Stimulated activated CD8-positive, alpha-beta memory T cell treated with anti-CD3 and anti-CD28 coated beads, Interleukin-12 subunit alpha, Interleukin-12 subunit beta, amount 100 ng/mL, for 4 hours (primary cell): Measurements from ENCODE around the gene KIRREL1.

Experiments
- DNase-seq: peaks from one replicate; pipeline ENCODE4 v3.0.0-alpha.2; 2020; ENCODE audit warnings: low read depth

KIRREL1 gene

DNA sequence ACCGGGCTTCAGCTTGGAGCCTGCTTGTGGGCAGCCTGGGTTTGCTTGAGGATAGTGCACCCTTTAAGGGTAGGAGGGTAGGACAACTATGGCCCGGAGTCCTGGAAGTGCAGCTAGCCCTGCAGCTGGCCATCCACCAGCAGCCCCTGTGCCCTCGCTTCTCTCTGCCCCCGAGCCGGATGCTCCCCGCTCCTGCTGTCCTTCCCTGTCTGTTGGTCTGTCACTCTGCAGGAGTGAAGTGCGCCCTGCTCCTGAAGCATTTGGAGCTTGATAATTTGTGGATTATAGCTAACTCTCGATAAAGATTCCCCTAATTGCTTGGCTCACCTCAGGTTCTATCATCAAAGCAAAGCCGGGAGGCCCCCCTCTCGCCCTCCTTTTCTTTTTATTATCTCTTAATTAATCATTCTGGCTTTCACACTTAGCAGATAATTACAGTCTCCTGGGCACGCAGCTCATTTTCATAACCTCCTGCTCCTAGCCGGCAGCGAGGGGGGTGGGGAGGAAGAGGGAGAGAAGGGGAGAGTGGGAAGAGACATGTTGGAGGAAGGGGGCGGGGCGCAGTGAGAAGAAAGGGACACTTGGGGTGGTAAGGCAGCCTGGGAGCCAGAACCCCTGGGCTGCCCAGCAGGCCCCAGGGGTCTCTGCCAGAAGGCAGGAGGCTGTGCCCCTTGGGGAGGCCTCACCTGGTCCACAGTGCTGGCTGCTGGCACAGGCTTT lies 14.4 kb downstream of the KIRREL1 start:
- DNase-seq = no peak

DNA sequence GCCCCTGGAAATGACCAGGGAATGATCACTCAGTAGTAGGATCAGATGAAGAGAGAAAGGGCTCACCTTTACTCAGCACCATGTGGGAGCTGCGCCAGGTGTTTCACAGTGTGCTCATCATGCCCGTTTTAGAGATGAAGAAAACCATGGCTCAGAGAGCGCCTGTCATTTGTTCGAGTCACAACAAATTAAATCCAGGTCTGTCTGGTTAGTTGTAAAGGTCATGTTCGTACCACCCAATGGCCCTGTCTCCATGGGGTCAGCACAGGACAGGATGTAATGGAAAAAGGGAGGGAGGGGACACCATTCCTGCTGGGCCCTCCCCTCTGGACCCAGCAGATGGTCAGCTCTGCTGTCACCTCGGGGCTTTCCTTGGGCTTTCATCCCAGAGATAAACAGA lies 15.2 kb downstream of the KIRREL1 start:
- no peak for DNase-seq

DNA sequence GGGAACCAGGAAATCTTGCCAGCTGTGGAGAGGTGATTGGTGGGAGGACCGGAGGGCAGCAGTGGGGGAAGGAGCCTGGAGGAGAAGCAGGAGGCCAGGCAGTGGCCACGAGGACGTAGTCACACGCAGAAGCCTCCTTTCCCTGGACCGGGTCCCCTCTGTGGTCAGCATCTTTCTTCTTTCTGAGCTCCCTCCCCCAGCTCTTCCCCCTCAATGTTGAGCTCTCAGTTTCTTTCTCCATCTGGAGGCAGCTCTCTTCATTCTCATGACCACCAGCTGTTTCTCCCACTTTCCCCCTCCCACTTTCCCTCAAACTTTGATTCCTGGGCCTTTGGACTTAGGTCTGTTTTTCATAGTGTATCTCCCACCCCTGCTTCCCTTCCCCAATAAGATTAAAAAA lies 18.3 kb downstream of the KIRREL1 start:
- no peak for DNase-seq

DNA sequence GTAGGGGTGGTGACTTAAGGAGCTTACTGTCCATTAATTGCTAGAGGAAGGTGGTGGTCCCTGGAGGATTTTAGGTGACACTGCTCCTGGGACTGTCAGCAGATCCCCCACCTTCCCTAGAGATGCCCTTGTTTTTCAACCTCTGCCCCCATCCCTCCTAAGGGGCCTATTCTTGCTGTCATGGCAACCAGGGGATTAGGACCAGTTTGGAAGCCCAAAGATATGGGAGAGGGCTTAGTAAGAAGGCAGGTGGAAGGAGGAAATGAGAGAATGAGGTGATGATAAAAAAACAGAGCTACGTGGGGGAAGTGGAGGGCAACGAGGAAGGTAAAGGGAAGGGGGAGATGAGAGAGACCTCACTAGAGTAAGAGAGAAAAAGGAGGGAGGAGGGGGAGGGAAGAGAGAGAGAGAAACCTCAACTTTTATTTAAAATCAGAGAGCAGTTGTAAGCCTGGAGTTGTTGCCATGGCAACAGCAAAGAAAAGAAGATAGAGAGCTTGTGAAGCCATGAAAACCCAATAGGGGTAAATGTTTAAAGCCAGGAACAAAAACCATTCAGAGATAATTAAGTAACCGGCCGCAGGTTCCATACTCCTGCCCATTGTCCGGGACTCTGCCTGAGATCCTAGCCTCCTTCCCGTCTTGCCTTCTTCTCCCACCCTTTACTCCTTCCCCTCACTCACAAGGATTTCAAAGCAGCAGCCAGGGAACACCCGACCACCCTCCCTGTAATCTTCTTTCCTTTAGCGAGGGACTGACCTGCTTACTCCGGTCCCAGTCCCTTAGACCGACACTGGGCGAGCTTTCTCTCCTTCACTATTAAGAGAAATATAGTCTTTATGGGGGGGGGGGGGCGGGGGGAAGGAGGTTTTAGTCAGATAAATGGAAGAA lies 20.6 kb downstream of the KIRREL1 start:
- DNase-seq = no peak

DNA sequence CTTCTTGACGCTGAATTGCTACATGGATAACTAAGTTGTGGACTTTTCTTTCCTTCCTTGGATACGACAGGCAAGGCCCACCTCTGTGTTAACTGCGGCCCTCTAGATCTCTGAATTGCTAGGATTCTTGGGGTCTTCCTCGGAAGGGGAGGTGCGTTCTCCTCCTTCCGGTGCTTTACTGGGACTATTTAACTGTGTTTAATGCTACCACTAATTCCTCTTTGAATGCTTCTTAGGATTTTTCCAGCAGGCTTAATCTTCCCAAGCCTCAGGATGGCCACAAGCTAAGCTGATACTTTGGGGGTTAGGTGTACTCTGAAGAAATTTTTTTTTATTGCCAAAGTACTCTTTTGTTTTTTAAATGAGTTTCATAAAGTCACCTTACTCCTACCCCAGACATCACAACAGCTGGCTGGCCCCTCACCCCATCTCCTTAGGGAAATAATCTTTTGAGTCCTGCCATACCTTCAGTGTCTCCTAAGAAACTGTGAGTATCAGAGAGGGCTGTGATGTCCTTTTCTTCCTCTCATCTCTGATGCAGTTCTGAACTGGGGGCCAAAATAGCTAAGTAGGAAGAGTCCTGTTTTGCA lies 21.4 kb downstream of the KIRREL1 start:
- no peak for DNase-seq

DNA sequence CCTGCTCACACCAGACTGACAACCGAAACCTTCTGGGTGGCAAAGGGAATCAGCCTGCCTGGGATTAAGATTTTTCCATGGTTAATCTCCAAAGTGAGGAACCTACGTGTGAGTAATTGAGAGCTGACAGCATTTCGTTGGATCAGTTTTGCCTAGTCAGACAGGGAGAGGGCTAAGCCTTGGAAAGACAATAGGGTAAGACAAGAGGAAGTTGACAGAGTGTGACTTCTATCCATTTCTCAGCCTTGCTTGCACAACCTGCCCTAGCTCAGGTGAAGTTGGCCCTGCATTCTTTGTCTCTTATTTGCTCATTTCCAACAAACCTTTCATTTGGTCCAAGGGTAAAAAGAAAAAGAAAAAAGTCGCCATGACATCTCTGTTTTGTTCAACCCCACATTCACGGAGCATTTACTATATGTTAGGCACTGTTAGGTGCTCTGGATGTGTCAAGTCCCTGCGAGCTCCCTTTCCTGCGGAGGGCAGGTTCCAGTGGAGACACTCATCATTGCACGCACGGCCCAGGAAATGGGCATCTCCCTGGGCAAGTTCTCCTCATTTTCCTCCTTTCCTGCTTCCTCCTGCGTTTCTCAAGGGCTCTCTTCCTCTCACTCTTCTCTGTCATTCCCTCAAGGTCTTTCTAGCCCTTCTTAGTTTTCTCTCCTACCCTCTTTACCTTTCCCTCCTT lies 23.3 kb downstream of the KIRREL1 start:
- no peak for DNase-seq

DNA sequence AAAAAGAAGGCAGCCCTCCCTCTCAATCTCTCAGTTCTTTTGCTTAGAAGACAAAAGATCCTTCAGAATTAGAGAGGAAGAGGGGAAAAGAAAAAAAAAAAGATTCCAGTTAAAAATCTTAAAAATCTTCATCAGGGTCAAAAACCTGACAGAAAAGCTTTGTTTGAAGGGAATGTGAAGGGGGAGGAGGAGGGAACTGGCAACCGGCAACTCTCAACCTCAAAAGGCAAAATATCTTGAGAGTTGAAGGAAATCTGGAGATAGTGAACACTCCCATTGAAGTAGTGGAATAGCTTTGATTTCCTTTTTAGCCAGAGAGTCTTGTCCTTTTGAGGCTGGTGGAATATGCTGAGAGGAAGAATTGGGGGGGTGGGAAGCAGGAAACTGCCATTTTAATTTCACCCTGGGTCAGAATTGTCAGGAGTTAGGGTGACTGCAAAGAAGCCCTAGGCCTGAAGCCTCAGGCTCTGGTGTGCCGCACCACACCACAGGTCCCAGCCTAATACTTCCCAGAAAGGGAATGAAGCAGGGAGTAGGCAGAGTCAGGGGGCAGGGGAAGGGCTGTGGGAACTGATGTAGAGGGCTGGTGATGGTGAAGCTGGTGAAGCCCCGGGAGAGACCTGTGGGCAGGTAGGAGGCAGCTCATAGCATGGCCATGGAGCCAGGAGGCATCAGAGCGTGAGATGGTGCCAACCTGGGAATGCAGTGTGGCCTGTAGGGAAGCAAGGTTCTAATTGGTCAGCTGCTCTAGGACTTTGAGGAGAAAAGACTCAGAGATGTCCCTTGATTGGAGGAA lies 24.6 kb downstream of the KIRREL1 start:
- no peak for DNase-seq

DNA sequence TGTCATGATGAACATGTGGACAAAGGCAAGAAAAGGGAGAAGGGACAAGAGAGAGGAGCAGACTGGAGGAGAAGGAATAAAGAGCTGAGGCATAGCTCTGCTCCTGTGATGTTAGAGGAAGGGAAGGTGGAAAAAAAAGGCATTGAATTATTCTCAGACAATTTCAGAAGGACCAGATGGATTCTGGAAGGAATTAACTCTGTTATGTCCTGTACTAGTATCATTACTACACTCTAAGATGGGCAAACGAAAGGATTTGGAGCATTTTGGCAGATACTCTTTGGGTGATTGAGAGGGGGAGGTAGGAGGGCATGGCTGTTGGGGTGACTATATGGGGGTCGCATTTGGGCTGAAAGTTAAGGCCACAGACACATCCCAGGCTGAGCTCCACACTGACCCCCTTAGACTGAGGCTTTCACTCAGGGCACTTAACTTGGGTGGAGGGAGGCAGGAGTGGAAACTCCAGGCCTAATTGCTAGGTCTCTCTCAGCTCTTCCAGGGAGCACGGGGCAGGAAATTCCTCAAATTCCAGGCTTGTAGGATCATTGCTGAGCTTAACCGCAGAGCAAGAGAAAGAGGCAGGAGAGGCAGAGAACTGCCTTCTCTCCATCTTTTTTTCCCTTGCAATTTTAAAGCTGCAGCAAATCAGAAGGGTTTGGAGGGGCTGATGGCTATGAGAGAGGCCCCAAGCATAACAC lies 25.9 kb downstream of the KIRREL1 start:
- no peak for DNase-seq

DNA sequence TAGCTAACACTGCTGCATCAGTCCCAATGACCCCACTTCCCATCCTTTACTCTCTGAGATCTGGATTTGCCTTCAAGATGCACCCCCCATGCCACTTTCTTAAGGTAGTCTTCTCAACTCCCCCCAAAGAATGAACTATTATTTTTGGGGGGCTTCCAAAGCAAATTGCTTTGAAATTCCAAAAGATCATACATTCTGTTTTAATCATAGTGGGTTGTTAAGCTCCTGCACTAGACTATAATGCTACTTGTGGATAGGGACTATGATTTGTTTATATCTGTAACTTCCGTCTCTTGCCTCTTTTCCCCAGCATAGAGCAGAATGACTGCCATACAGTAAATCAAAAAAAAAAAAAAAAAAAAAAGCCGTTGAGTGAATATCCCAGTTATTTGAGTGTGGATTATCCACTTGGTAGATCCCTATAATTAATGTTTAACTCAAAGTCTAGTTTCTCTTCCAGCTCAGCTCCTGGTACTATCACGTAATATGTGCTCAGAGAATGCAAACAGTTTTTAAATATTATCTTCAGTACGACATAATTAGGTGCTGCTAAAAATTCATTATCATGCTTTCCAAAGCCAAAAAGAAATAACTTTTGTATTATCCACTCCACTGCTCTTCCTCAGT lies 26.9 kb downstream of the KIRREL1 start:
- no peak for DNase-seq

DNA sequence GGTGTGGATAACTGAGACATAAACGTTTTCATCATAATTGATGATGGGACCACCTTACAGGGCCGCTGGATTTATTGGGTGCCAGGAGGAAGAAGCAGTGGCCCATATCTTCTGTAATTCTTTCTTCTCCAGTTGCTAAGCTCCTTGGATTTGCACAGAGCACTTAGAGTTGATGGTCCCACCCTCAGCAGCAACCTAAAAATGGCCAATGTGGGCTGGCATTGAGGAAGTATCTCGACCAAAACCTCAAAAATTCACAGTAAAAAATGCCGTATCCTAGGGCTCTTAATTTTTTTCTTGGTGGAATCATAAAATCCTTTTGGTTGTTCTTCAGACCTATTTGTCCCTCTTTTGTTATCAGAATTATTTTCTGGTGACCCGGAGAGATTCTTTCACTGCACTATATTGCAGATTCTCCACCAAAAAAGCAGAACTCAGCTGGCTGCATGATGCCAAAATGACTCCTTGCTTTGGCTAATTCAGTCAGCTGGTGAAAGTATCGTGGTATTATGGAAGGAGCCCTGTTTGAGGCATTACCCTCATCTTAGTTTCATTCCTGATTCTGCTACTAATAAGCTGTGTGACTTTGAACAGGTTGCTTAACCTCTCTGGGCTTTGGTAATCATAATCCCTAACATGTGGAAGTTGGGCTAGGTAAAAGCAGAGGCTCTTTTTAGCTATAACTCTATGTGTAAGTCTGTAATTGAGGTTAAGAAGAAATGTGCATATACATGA lies 27.6 kb downstream of the KIRREL1 start:
- DNase-seq = no peak

DNA sequence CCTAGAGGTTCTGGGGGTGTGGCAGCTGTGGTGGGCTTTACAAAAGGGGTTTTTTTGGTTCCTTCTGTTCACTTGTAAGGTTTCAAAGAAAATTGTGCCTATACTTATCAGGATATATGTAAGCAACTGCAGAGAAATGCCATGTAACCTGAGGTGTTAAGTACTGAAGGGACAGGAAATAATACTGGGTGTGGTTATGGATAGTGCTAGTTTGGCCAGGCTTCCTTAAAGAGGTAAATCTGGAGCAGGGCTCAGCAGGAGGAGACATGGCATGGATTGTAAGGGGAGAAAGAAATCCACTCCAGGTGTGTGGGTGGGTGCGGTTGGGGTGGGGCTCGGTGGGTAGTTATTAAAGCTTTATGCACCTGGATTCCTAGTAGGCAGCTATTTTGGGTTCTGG lies 28.3 kb downstream of the KIRREL1 start:
- DNase-seq = no peak

DNA sequence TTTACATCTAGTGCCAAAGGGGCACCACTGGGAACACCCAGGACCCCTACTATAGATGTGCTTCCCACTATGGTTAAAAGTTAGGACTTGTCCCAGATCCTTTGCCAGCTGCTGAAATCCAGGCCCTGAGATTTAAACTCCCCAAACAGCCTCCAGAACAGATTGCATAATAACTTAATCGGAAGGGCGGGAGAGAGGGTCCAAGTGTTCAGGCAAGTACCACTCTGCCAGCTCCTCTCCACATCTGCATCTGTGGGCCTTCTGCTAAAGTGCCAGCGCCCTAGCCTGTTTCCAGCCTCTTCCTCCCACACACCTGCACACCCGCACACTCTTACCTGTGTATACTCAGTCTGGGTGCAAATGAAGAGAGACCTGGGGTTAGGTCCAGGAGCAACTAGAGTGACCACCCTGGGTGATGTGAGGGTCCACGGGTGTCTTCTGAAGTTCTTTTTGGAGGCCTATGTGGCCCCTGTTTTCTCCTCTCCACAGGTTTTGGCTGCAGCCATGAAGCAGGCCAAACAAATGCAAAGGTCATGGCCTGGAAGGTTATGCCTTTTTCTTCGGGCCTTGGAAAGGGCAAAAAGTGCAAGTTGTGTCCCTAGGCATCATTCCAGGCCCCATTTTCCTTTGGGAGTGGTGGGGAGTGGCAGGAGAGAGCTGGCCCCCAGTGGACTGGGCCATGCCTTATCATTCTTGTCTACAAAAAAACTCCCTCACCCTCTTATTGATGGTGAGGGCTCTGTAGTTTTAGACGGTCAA lies 29.3 kb downstream of the KIRREL1 start:
- DNase-seq = no peak

DNA sequence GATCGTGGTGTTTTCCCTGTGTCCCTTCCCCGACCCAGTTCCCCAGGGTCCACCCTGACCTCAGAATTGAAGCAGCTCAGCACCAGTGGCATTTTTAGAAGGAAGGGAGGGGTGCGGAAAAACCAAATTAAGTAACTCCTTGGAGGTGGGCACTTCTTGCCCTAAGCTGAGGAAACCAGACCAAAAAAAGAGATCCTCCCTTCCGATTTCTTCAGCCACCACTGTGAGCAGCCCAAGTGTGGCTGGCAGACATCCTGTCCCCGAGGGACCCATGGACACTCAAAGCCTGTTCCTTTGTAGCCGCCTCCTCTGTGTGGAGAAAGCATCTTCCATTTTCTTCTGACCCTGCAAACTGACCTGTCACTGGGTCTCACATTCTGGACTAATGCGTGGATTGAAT lies 31.3 kb downstream of the KIRREL1 start:
- DNase-seq = no peak

DNA sequence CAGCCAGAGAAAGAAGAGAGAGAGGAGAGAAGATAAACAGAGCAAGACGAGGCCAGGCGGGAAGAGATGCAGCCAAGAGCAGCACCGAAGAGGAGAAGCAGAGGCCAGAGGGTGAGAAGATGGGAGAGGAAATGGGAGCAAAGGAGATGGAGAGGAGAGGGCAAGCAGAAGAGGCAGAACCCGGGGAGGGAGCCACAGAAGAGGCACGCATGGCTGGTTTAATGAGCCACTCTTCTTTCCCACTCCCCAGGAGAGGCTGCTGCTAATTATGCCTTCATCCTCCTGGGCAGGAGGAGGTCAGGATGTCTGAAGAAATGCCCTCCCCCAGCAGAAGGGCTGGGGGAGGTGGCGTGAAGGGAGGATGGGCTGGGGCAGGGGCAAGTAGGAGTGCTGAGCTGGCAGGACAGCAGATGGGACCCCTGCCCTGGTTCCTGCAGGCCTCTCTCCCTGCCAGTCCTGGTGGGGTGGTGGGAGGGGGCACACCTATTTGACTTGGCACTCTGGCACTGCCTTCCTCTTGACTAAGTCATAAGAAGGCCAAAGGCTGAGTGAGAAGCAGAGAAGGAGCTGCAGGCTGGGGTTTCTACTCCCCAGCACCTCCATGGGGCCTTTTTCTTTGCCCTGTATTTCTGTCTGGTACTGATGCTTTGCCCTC lies 32.3 kb downstream of the KIRREL1 start:
- no peak for DNase-seq

DNA sequence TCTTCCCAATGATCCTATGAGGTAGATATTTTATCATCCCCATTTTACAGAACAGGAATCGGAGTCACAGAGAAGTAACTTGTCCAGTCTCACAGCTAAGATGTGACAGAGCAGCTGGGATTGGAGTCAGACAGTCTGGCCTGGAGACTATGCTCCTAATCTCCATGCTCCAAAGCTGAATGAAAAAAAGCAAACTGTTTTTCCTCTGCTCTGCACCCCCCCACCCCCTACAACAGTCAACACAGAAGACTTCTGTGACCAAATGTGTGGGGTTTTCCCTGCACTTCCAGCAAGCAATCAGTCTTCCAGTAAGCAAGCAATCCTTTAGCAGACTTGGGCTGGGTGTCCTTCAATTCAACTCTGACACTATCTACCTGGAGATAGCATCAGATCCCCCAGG lies 33.2 kb downstream of the KIRREL1 start:
- no peak for DNase-seq

DNA sequence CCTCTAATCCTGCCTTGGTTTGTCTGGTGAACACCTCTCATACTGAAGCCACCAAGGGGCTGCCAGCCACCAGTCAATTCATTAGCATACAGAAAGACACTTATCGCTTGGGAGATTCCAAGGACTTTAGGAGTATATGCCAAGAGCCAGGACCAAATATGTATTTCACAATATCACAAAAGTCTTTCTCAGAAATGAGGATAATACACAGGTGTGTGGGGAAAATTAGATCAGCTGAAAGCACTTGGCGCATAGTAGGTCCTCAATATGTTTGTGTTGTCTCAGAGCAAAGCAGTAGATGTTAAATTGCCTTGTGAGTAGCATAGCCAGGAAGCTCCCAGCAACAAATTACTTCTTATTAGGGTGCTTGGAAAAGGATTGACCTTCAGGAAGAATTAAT lies 34.1 kb downstream of the KIRREL1 start:
- no peak for DNase-seq

DNA sequence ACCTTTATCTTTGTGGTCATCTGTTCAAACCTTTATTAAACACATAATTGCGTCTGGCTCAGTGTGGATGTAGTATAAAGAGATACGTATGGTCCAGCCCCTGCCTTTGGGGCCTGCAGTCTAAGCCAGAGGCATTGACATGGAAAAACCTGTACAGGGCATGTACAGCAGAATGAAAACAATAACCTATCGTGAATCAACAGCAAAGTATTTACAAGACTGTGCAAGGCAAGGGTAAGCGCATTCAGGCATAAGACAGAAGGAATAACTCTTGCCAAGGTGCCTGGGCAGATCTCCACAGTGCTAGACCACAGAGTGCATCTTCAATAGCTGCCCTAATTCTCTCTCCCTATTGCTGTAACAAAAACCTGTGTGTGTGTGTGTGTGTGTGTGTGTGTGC lies 35.5 kb downstream of the KIRREL1 start:
- no peak for DNase-seq

DNA sequence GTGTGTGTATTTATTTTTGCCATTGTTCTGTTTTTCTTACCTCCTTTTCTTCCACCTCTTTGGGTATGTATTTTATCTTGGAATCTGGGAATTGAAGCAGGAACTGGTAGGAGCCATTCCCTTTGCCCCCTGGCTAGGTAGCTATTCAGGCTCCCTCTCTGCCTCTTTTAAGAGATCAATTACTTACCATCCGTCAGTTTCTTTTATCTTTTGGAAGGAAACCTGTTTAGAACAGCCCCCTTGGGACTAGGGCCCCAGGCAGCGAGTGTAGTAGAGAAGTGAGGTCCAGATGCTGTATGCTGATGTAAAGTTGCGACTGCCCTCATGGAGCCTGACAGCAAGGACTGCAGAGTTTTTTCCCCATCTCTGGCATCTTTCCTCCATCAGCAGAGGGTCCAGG lies 41.6 kb downstream of the KIRREL1 start:
- DNase-seq = no peak
